HG02852 (cell line): ENCODE results near the gene FMNL3.
A peak's percentile ranks its signal among the peaks of the same experiment; 100 is the strongest.

Source experiments
- ATAC-seq: cut with Tn5 transposase; IDR thresholded peaks from one replicate; pipeline ENCODE4 v1.9.1; 2021; ENCODE audit warnings: mild to moderate bottlenecking, moderate library complexity; ENCODE audit not compliant: unreplicated experiment

FMNL3 gene

GRCh38 chr12:49675137-49675536 lies 32.1 kb downstream of the FMNL3 start:
- no peak for ATAC-seq

- ATAC-seq, result no peak
Measured at GRCh38 chr12:49674318-49674981, 32.8 kb downstream of the FMNL3 start.

GRCh38 chr12:49673446-49674317 lies 33.5 kb downstream of the FMNL3 start:
- ATAC-seq, result no peak

DNA sequence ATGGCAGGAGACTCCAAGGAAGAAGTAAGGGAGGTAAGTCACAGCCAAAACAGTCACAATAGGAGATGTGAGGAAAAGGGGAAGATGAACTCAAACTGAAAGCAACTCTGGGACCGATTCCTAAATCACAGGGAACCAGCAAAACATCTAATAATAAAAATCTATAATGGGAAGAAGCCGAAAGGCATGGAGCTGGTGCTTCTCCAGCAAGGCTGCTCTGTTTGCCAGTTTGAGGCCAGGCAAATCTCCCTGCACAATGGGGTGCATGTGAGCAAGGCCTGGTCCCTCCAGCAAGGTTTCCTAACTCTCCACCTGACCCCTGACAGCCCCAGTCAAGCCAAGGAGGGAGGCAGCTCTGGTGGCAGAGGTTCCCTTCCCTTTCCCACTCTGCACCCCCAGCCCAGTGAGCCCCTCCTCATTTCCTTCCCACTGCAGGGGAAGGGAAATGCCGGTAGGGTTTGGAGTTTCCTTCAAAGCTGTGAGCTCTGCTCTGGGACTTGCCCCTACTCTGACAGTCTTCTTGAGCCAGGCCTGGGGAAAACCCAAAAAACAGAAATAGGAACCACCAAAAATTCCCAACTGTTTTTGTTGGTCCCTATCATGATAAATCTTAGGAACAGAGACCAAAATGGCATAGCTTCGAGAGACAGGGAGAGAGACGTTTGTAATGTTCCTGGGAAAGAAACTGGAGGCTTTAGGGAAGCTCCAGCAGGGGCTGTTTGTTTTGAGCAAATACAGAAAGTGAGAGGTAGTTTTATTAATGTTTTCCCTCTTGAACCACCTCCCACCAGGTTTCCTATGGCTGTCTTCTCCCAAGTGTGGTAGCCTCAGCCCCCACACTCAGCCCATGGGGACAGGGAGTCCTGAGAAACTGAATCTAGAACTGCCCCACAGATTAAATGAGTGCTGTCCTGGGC lies 34.6 kb downstream of the FMNL3 start:
- ATAC-seq, result no peak

DNA sequence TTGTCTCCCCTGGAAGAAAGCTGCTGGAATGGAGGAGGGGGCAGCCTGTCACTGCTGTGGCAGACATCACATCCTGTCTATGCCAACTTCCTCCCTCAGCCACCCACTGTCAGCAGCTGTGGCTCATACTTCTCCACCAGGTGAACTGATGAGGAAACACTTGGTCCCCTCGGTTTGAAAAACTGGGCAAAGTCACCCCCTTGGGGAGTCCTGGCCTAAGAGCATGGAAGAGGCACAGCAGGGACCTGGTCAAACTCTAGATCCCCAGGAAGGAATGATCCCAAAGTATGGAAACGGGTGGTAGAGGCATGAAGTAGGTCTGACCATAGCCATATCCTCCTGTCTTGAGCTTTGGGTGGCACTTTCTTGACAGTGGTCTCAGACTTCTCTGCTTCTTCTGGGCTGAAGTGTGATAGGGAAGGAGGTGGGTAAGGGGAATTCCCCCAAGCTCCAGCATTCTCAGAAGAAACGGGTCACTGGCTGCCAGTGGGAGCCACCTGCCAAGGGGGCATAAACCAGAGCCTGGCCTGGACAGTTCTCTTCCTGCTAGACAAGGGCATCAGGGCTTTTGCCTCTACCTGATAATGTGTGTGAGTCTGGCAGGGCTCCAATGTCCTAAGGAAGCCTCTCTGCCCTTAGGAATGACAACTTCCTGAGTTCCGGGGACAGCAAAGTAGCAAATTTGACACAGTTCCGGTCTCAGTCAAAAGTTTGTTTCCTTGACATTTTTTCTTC lies 36.0 kb downstream of the FMNL3 start:
- ATAC-seq, result no peak

DNA sequence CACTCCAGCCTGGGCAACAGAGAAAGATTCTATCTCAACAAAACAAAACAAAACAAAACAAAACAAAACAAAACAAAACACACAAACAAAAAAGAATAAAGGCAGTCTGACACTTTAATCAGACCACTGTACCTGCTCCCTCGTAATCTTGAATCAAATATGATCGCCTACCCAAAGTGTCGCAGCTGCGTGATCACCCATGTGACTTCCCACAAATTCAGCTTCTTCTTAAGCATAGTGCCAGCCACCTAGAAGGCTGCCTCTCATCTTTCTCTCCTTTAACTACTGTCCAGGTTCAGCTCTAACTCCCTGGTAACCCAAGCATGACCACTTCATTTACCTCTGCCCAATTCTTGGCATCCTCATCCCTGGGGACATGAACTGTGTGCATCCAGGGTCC lies 37.4 kb downstream of the FMNL3 start:
- ATAC-seq, result no peak

GRCh38 chr12:49667325-49668090 lies 39.7 kb downstream of the FMNL3 start:
- no peak for ATAC-seq

GRCh38 chr12:49666176-49666575 lies 41.0 kb downstream of the FMNL3 start:
- no peak for ATAC-seq

- no peak for ATAC-seq
Measured at GRCh38 chr12:49665384-49665783, 41.8 kb downstream of the FMNL3 start.

- ATAC-seq, result peak; percentile 65
Measured at GRCh38 chr12:49664591-49665239, 42.5 kb downstream of the FMNL3 start.

DNA sequence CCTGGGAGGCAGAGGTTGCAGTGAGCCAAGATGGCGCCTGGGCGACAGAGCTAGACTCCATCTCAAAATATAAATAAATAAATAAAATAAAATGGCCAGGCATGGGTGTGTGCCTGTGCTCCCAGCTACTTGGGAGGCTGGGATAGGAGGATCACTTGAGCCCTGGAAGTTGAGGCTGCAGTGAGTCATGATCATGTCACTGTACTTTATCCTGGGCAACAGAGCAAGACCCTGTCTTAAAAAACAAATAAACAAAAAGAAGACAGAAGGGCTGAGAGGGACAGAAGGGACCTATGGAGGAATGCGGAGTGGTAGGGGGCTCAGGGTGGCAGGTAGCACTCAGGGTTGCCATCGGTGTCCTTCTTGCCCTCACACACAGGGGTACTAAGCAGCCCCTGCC lies 43.0 kb downstream of the FMNL3 start:
- no peak for ATAC-seq

DNA sequence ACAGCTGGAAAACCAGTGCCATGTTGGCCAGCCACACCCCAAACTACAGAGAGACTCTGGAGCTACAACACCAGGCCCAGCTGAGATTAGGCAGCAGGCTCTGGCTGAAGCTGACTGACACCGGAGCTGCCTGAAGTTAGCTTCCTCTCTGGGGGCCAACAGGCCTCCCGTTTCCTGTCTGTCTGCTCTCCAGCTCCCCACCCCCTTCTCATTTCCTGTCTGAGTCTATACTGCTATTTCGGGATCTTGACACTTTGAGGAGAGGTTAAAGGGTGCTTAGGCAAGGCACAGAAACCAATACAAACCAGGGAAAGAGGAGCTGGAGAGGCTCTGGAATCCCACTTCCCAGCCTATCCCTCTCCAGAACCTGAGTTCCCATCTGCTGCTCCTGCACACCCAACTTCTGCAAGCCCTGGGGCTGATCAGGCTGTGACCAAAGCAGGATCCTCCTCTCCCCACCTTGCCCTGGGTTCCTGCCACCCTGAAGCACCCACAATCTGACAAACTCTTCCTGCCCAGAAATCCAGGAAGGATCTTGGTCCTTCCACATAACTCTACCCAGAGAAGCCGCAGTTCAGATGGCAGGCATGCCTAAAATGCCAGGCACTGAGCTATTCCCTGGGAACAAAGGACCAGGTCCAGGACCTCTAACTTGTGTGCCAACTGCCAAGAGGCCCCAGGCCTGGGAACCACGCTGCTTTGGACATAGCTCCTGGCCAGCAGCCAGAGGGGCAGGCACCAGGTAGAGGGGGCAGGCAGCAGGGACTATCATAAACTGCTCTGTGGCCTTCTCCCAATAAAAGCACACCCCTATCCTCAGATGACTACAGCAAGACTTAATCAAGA lies 44.0 kb downstream of the FMNL3 start:
- ATAC-seq, result peak; percentile 63

DNA sequence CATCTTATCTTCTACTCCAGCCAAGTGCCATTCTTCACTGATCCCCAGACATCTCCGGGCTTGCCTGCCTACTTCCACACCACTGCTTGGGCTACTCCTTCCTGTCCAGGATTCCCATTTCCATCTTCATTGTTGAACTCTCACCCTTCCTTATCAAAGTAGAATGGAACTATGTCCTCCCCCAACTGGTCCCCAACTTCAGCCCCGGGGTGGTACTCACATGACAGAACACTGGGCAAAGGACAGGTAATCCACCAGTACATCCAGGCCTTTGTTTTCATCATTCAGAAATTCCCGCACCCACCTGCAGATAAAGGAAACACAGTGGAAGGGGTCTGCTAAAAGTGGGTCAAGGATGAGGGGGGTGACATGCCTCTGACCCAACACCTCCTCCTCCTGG lies 45.5 kb downstream of the FMNL3 start:
- ATAC-seq, result no peak

DNA sequence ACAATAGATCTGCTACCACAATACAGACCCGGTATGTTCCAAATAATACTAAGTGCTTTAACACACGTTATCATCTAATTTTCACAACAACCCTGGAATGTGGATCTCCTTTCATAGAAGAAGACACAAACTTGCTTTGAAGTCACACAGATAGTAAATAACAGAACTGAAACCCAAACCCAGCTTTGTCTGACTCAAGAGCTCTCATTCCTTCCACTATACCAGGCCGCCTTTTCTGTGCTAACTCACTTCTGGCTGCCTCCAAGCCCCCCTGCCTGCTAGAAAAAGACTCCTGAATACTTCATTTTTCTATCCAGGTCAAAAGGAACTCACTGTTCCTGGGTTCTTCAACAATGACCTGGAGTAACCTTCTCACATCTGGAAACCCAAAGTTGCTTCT lies 46.0 kb downstream of the FMNL3 start:
- ATAC-seq, result no peak

DNA sequence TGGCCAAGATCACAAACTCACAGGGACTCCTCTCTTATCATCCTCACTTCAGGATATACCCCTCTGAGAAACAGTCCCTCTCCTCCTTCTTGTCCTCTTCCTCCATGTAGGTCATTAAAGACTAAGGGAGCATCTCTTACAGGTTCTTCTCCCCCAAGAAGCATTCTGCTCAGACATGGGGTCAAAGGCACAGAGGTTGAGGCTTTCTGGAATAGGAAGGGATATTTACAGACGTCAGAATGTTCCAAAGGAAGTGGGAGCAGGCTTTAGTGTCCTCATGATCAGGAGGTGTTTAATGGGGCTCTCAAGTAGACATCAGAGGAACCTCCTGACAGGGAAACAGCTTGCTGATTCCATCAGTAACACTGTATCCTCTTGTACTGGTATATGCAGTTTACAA lies 47.5 kb downstream of the FMNL3 start:
- ATAC-seq, result no peak

DNA sequence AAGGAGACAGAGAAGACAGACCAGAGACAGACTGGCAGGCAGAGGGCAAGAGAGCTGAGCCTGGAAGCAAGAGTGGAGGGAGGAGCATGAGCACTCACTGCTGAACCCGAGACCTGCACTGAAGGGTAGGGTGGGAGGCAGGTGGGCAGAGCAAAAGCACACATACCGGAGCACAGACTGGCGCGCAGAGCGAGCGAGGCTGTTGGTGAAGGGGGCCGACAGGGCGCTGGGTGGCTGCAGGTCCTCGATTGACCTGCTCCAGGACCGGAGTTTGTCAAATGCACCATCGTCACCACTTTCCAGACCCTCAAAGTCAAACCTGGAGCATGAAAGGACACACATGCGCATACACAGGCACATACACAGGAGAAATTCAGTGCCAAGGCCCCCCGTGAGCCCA lies 48.9 kb downstream of the FMNL3 start:
- ATAC-seq, result no peak

DNA sequence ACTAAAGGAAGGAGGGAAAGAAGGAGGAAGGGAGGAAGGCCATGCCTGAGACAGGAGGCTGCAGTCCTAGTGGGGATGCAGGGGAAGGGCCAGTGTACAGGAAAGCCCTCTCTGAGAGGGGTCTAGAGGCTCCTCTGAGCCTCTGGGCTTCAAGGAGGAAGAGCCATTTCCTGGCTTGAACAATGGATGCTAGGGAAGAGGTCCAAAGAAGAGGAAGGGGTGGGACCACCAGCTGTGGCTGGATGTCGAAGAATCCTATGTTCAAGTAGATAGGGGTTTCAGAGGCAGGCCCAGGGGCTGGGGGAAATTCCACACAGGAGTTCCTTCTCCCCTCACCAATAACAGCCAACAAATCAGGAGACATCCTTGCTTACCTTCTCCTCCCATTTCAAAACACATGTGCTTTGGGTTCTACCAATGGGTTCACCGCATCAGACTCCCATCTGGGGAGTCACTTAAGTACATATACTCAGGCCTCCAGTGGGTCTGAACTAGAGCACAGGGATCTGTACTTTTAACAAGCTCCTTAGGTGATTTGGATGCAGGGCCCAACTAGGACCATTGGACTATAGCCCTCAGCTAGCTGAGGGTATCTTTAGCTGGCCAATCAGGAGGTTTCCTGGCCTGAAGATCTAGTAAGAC lies 51.5 kb downstream of the FMNL3 start:
- ATAC-seq, result no peak

DNA sequence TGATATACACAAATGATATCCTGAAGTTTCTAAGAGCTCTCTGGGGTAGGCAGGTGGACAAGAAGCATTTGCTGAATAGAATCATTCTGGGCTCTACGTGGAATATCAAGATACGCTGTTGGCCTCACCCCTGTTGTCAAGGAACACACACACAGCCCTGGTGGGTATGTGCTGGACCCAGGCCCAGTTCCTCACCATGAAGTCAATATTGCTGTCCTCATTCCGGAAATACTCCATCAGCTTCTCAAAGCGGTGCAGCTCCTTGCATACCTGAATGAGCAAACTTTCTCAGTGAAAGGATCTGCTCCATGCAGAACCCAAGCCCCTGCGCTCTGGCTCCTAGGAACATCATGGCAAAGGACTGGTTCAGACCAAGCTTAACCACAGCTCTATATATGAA lies 52.5 kb downstream of the FMNL3 start:
- ATAC-seq, result no peak
